Vagina (tissue), 2 donors: ENCODE measurements around the gene ADAMTS4. TPM values are rescaled to one million over a fixed set of nuclear protein-coding genes. Genes with fewer than 3 reads are reported as not detected.
"Not testable (repeated sequence)": the region's sequence is repeated elsewhere in the genome, so short reads cannot be mapped to it uniquely, and the experiment has no call there.

Experiments used
- DNase-seq, 2 donors: peaks; one replicate each; pipeline ENCODE4 v3.0.0-alpha.2; 2017; ENCODE audit errors: extremely low spot score in 2 of 2
- H3K27ac ChIP-seq: fragments of 200-600 bp; sonication (generic); one replicate; pipeline ENCODE4 v1.5.1; 2019
- H3K27me3 ChIP-seq: fragments of 200-600 bp; sonication (generic); one replicate; pipeline ENCODE4 v1.5.1; 2019
- H3K36me3 ChIP-seq, 2 donors: fragments of 200-600 bp; sonication (generic); one replicate each; pipeline ENCODE4 v1.5.1; 2017 to 2019
- H3K4me1 ChIP-seq: fragments of 200-600 bp; sonication (generic); one replicate; pipeline ENCODE4 v1.5.1; 2019
- H3K4me3 ChIP-seq, 2 donors: fragments of 200-600 bp; sonication (generic); 1 replicate in 1 of 2; 2 replicates in 1 of 2; pipeline ENCODE4 v1.5.1; 2016 to 2019
- H3K9me3 ChIP-seq: fragments of 200-600 bp; sonication (generic); one replicate; pipeline ENCODE4 v1.5.1; 2019
- POLR2A ChIP-seq, 2 donors: fragments of 450-650 bp; IDR thresholded peaks; one replicate each; pipeline ENCODE4 v1.6.1; 2017; ENCODE audit warnings: antibody characterized with exemption in 2 of 2, mild to moderate bottlenecking in 2 of 2, moderate library complexity in 2 of 2
- POLR2AphosphoS5 ChIP-seq, 2 donors: sonication (generic); formaldehyde crosslinking; IDR thresholded peaks; one replicate each; pipeline ENCODE4 v1.9.0; 2017; ENCODE audit warnings: antibody characterized with exemption in 2 of 2, mild to moderate bottlenecking in 2 of 2, low read depth in 1 of 2; ENCODE audit not compliant: insufficient read depth in 1 of 2
- intact Hi-C: fragments of 100-400 bp; cut with DNase I; formaldehyde crosslinking; loops from one replicate; pipeline ENCODE4 v1.15.1; 2023
- total RNA-seq: library from RNA; depleted of rRNA; stranded (reverse); fragments of >200 nt; gene quantifications from one replicate; pipeline ENCODE4 v1.2.3, GENCODE V29; 2016
- TF ChIP-seq, protein P1 (sequence below), 3 experiments: fragments of 450-650 bp in 2 of 3; fragments of 200-600 bp in 1 of 3; sonication (generic) in 1 of 3; IDR thresholded peaks; one replicate each; pipeline ENCODE4 v1.5.1; 2017 to 2019; ENCODE audit warnings: antibody characterized with exemption in 3 of 3, mild to moderate bottlenecking in 2 of 3, moderate library complexity in 2 of 3

ADAMTS4 gene
- total RNA-seq, 1 donor from 2014 or later = 78.3 TPM

DNA sequence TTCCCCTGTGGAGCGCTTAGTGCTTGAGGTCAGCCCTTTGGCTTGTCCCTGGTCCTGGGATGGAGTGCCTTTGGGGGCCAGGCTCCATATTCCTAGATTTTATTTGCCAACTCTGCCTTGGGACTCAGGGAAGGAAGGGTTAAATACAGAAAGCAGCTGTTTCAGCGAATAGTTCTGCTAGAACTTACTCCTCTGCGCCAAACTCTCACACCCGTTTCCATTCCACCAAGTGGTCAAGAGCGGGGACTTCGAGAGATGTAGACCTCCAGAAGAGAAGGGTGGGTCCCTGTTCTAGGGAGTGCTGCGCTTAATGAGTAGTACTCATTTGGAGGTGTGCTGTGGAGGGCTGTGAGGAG is 26.3 kb upstream of the ADAMTS4 start:
- Histone ChIP-seq H3K36me3 (peaks cover 0 to 15% of the 10 kb centered on the region in 2 donors), H3K27me3 (no peaks in the 10 kb centered on the region), H3K4me1 (peaks cover 30% of the 10 kb centered on the region), H3K27ac (peak overlapping the region; percentile 80), H3K9me3 (no peaks in the 10 kb centered on the region), H3K4me3 (no peak overlapping the region)
- no peak for DNase-seq
- intact Hi-C loops = loop anchor here (5.0 kb wide), 1 partner anchor 157 kb away; no protein-coding TSS in a partner anchor
- TF ChIP-seq, protein P1, sequence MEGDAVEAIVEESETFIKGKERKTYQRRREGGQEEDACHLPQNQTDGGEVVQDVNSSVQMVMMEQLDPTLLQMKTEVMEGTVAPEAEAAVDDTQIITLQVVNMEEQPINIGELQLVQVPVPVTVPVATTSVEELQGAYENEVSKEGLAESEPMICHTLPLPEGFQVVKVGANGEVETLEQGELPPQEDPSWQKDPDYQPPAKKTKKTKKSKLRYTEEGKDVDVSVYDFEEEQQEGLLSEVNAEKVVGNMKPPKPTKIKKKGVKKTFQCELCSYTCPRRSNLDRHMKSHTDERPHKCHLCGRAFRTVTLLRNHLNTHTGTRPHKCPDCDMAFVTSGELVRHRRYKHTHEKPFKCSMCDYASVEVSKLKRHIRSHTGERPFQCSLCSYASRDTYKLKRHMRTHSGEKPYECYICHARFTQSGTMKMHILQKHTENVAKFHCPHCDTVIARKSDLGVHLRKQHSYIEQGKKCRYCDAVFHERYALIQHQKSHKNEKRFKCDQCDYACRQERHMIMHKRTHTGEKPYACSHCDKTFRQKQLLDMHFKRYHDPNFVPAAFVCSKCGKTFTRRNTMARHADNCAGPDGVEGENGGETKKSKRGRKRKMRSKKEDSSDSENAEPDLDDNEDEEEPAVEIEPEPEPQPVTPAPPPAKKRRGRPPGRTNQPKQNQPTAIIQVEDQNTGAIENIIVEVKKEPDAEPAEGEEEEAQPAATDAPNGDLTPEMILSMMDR (IDR thresholded peaks at IDR 0.05) = no peak
- no peak for TF ChIP-seq POLR2AphosphoS5 (IDR thresholded peaks at IDR 0.05; ENCODE audit: insufficient read depth in 1 of 2, low read depth in 1 of 2)
- TF ChIP-seq POLR2A (IDR thresholded peaks at IDR 0.05) = no peak

DNA sequence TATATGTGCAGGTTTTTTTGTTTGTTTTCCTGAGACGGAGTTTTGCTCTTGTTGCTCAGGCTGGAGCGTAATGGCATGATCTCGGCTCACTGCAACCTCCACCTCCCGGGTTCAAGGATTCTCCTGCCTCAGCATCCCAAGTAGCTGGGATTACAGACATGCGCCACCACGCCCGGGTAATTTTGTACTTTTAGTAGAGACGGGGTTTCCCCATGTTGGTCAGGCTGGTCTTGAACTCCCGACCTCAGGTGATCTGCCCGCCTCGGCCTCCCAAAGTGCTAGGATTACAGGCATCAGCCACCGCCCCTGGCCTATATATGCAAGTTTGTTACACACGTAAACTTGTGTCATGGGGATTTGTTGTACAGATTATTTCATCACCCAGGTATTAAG is 25.8 kb upstream of the ADAMTS4 start:
- Histone ChIP-seq H3K4me1 (peaks cover 30% of the 10 kb centered on the region), H3K36me3 (peaks cover 0 to 15% of the 10 kb centered on the region in 2 donors)
- not testable (repeated sequence) for H3K4me3 ChIP-seq, DNase-seq, H3K27ac ChIP-seq, H3K9me3 ChIP-seq, H3K27me3 ChIP-seq
- intact Hi-C loops = loop anchor here (5.0 kb wide), 1 partner anchor 158 kb away; no protein-coding TSS in a partner anchor

DNA sequence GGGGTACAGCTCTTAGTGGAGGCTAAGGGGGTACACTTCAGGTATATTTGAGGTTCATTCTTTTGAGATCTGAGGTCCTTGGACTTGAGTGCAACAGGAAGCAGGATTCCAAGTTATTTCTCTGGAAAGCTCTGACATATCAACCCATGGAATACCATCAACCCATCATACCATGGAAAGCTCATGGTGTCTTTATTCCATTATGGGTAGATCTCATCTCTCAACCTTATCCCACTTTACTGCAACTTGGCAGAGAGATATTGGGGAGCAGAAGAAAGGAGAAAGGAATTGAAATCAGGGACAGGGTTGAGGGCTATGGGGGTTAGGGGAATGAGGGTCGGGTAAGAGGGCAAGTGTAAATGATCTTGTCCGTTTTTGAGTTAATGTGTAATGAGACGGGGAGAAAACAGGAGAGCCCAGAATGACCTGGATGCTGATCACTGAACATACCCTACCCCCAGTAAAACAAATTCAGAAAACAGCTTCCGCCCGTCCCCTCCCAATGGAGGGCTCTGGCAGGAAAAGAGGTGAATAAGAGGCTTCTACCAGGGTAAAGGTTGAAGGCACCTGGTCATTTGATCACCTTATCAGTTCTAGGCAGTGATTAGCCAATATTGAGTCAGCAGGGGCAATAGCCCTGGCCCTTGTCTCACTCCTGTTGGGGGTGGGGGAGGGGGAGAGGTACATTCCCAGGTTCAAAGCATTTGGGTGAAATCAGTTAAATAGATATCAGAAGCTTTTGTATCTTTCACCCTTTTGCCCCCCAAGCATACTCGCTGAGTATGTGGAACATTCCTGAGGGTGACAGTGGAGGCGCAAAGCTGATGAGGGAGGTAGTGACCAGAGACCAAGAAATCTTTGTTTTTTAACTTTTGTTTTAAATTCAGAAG is 25.2 kb upstream of the ADAMTS4 start:
- H3K27ac ChIP-seq = no peak overlapping the region
- no peak overlapping the region for H3K4me3 ChIP-seq
- H3K9me3 ChIP-seq = no peaks in the 10 kb centered on the region
- TF ChIP-seq POLR2AphosphoS5 (IDR thresholded peaks at IDR 0.05; ENCODE audit: insufficient read depth in 1 of 2, low read depth in 1 of 2) (no peak), POLR2A (IDR thresholded peaks at IDR 0.05) (no peak)
- TF ChIP-seq, protein P1 (IDR thresholded peaks at IDR 0.05) = no peak
- intact Hi-C loops = no loop called here
- H3K4me1 ChIP-seq = peaks cover 30% of the 10 kb centered on the region
- no peak for DNase-seq
- no peaks in the 10 kb centered on the region for H3K27me3 ChIP-seq
- peaks cover 0 to 12% of the 10 kb centered on the region in 2 donors for H3K36me3 ChIP-seq

DNA sequence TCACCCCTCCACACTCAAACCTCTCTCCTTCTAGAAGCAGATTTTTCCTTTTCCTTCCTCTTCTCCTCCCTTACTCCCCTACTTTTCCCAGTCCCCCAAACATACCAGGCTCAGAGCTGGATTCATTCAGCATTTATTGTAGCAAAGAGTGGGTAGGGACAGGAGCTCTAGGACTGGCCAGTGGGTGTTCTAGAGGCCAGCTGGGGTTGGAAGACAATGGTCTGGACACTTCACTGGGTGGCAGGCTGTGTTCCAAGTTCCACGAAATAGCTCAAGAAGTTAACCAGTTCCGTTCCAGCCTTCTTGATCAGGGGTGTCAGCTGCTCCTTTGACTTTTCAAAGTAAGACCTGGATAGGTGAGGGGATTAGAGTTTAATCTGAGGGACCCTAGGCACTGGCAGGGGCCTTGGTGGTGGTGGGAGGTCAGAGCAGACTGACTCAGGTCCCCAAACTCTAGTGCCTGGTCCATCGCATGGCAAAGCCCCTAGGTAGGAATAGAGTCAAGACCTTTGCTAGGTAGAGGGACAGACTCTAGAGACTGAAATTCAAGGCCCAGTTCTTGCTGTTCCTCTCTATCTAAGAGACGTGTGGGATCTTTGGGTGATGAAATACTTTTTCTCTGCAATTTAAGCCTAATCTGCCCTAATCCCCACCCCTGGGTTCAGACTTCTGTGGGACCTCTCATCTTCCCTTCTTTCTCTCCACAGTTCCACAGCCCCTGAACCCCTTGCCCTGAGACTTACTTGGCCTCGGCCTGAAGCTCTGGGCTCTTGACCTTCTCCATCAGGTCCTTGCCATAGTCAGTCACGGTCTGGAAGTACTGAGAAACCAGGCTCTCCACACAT is 23.5 kb upstream of the ADAMTS4 start:
- H3K4me3 ChIP-seq = no peak overlapping the region
- peaks cover 21% of the 10 kb centered on the region for H3K4me1 ChIP-seq
- H3K36me3 ChIP-seq = no peaks in the 10 kb centered on the region
- TF ChIP-seq POLR2A (IDR thresholded peaks at IDR 0.05) = no peak
- TF ChIP-seq, protein P1 (IDR thresholded peaks at IDR 0.05) = no peak
- no peak for DNase-seq
- H3K27ac ChIP-seq = no peak overlapping the region
- no peaks in the 10 kb centered on the region for H3K27me3 ChIP-seq
- intact Hi-C loops = no loop called here
- no peaks in the 10 kb centered on the region for H3K9me3 ChIP-seq

DNA sequence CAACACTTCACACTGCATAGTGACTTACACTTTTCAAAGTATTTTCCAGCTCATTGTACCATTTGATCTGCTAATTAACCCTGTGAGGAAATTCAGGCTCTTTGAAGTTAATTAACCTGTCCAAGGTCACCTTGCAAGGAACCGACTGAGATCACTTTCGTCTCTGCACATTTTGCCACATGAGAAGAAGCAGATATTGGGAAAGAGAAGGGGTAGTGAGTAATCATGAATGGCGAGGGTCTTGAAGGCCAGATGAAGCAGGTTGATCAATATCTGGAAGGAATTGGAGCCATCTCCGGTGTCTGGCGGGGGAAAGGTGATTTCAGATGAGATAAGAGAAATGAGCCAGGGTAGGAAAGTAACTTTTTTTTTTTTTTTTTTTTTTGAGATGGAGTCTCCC is 21.1 kb upstream of the ADAMTS4 start:
- intact Hi-C loops = no loop called here
- H3K27ac ChIP-seq = no peak overlapping the region
- H3K9me3 ChIP-seq = no peaks in the 10 kb centered on the region
- no peaks in the 10 kb centered on the region for H3K27me3 ChIP-seq
- no peak for DNase-seq
- H3K4me3 ChIP-seq = no peak overlapping the region
- no peaks in the 10 kb centered on the region for H3K36me3 ChIP-seq
- peaks cover 2% of the 10 kb centered on the region for H3K4me1 ChIP-seq
- TF ChIP-seq POLR2A (IDR thresholded peaks at IDR 0.05) = no peak
- no peak for TF ChIP-seq POLR2AphosphoS5 (IDR thresholded peaks at IDR 0.05; ENCODE audit: insufficient read depth in 1 of 2, low read depth in 1 of 2)
- TF ChIP-seq, protein P1 (IDR thresholded peaks at IDR 0.05) = no peak
